Measurements from ENCODE around the gene ATP23.

The ATP23 gene

GRCh38 chr12:57941165-57941894 lies at the start of gene ATP23:
TSS of gene ATP23 (plus strand) at chr12:57941567. CDS start at chr12:57941702, 135 bp downstream.
- peak; percentile 92 for DNase-seq

GRCh38 chr12:57892232-57892972 lies 49.0 kb upstream of the ATP23 start:
- DNase-seq, result no peak

GRCh38 chr12:57893431-57894353 lies 47.7 kb upstream of the ATP23 start:
- peak; percentile 99 for DNase-seq

DNA sequence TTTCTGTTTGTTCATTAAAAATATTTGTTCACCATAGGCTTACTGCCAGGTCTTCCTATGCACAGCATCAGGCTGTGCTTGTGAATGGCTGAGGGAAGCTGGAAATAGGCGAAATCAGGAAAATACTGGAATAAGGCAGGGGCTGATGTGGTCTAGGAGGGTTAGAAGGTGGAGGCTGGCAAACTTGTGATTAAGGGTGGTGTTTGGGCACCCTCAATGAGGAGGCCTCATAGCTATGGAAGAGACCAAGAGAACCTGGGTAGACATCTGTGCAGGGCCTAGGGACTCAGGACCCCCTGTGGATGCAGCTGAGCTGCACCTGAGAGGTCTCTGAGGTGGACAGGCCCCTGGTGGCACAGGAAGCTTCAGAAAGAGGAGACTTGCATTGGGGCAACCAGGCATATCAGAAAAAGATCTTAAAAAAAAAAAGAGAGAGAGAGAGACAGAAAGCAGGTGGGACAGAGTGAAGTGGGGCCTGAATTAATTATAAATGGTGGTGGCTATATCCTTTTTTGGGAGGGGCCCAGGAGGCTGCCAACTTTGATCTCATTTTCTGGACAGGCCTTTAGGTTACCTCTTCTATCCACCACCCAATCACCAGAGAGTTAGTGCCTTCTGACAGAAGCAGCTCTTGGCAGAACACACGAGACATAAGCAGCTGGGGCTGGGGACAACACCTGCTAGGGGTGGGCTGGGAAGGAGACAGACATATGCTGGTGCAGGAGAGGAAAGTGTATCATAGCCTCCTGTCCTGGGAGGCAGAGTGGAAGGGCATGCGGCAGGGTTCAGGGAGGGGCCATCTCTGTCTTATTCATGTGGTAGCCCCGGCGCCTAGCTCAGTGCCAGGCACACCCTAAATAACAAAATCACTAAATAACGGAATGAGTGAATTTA lies 46.7 kb upstream of the ATP23 start:
- DNase-seq, result peak; percentile 70

DNA sequence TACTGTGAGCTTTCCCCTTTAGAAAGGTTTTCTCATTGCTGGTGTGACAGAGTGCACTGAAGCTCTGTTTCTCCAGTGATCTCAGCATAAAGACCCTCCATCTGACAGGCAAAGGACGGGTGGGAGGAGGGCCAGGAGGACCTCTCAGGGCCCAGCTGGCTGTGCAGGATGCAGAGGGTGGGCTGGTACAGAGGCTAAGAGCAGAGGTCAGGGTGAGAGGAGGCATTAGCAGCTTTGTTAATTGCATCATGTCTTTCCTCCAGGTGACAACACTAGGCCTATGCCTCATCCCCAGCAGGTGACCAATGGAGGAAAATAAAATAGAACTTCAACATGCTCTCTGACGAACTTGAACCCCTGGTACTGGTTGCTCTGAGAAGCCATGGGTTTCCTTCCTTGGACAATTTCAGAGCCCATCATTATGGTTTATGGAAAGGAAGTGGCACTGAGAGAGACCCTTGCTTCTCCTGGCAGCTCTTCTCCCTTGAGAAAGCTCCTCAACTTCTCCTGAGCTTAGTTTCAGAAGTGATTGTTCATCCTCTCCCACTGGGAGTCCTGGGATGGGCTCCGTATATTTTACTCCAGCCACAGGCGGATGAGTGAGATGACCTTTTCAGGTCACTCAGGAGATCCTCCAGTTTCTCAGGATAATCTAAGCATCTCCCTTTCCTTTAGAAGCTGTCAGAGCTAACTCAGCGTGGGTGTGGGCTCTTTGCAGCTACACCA lies 45.8 kb upstream of the ATP23 start:
- no peak for DNase-seq

- DNase-seq, result no peak
Measured at GRCh38 chr12:57896115-57896433, 45.3 kb upstream of the ATP23 start.

DNA sequence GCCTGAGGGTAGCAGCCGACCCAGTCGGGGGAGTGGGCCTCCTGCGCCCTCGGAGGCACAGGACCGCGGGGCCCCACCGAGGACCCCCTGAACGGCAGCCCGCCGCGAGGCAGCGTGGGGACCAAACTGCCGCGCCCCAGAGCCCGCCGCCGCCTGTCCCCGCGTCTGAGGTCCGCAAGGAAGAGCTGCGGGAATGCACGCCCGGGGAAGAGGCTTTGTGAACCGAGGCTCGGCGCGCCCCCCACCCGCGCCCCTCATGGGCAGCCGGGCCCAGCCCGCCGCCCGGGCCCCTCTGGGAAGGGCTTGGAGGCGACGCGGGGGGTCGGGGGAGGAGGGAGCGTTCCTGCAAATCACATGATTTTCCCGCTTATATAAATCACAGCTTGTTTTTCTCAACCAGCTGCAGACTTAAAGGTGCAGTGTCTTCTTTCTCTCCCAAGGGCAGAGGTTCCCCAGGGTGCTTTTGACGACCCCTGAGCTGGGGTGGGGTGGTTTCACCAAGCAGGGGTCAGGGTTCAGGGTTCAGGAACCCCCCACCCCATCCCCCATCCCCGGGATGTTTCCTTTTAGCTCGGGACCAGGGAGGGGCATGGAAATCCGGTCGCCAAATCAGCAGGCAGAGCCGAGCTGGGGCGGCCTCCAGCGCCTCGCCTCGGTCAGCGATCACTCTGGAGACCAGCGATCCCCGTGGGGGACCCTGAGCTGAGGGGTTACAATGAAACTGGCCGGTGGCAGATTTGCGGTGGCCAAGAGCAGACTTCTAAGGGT lies 44.7 kb upstream of the ATP23 start:
- DNase-seq, result peak; percentile 86

DNA sequence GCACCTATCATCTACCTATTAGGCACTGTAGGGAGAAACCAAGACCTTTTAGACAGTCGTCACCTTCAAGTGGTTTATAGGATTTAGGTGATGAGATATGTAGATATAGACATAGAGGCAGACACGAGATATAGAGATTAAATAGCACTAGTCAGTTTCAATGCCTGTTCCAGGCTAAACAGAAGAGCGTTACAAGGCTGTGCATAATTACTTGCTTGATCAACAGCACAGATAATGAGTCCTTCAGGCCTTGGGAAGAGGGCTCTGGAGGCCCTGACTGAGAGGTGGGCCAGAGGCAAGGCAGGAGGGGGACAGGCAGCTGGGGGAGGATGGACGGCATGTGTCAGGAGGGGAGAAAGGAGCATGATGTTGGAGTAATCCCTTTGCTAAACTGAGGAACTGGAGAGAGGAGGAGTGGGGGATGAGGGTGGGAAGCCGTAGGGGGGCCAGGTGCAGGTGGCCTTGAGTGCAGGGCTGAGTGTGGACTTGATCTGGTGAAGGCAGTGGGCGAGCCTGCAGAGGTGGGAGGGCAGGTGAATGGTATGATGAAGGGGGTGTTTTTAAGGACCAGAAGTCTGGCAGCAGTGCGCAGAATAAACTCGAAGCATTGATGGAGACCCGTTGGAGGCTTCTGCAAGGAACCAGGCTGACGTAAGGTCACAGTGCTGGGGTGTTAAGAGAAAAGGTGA lies 43.9 kb upstream of the ATP23 start:
- DNase-seq, result no peak

DNA sequence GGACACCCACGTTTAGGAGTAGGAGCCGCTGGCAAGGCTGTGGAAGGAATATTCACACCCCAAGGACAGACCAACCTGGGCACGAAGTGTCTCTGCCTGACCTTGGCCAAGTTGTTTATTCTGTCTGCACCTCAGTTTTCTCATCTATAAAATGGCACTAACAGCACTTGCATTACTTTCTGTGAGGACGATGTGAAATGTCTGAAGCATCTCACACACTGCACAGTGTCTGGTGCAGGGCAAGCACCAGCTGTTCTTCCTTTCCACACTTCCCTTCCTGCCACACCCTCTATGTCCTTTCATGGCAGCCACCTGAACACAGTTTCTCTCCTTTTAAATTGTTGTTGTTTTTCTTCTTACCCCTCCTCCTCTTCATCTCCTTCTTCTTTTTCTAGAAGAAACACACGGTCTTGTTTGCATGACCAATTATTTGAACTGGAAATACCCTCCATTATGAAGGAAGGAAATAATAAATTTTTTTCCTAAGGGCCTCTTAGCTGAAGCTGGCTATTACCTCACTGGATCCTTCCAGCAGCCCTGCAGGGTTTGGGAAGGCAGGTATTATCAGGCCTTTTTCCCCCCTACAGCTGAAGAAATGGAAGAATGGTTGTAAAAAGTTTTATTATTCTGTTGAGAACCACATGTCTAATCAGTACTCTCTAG lies 42.9 kb upstream of the ATP23 start:
- no peak for DNase-seq

DNA sequence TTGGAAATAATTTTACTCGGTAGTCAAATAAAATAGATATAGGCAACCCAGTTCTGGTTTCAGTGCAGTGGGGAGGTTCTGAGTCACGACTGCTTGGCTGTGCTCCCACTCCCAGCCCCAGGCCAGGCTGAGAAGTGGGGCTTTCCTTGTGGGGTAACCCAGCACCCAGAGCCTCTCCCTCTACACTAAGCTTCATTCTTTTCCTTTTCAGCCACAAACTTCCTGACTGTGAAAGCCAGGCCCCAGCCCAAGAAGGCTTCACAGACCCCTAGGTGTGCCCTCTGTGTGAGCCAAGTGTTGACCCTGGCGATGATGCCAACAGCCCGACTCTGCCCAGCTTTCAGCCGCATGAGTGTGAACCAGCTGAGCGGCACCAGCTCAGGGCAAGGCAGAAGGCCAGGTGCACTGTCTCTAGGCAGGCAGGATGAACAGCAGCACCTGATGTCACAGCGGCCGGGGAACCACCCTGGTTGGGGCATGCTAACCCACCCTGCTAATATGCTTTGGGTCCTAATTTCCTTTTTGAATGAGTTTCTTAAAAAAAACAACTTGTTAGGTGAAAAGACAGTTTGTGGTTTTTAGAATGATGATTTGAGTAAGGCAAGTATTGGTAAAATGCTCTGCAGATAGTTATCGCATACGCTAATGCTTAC lies 42.2 kb upstream of the ATP23 start:
- DNase-seq, result no peak

DNA sequence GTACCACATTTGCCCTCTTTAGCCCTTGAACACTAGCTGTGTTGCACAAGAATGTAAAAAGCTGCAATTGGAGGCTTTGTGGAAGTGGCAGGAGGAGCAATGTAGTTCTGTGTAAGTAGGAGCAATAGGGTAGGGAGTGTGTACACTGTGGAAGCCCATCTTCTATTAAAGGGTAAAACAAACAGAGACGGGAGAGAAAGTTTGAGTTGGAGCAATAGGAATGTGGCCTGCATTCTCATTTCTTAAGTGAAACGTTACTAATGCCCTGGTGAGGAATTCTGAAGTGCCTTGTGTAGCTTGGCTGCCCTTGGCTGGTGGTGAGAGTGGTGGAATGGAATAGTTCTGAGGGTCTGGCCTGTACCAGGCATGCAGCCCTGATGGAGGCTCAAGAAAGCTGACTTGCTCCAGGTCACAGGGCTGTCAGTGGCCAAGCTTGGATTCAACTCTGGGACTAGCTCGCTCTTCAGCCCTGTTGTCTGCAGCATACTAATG lies 38.8 kb upstream of the ATP23 start:
- DNase-seq, result no peak

- DNase-seq, result no peak
Measured at GRCh38 chr12:57904426-57904825, 36.9 kb upstream of the ATP23 start.

DNA sequence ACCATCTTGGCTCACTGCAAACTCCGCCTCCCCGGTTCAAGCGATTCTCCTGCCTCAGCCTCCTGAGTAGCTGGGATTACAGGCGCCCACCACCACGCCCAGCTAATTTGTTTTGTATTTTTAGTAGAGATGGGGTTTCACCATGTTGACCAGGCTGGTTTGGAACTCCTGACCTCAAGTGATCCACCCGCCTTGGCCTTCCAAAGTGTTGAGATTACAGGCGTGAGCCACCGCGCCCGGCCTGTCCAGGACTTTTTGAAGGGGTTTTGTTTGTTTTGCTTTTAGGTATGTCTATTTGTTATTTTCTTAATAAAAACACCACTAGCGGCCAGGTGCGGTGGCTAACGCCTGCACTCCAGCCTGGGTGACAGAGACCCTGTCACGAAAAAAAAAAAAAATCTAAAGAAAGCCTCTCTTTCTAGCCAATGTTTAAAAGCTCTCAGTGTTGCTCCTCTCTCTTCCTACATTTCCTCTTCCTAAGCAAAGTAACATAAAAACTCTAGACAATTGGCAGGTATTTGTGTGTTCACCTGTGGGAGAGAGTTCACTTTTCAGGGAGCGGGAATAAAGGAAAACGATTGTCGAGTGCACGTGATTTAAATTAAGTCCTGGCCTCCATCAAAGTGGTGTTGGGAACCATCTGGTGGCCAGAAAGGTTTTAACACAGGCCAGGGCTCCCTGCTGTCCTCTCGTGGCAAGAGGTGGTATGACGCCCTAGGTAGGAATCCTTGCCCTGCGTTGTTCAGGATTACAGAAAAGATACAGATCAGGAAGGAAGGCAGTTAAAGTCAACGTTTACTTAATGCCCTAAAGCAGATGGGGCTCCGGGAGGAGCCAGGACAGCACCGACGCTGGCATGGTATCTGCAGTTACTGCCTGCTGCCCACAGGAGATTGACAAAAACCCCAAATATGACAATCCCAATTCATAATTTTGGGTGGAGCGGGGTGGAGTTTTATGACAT lies 36.2 kb upstream of the ATP23 start:
- DNase-seq, result peak; percentile 86

DNA sequence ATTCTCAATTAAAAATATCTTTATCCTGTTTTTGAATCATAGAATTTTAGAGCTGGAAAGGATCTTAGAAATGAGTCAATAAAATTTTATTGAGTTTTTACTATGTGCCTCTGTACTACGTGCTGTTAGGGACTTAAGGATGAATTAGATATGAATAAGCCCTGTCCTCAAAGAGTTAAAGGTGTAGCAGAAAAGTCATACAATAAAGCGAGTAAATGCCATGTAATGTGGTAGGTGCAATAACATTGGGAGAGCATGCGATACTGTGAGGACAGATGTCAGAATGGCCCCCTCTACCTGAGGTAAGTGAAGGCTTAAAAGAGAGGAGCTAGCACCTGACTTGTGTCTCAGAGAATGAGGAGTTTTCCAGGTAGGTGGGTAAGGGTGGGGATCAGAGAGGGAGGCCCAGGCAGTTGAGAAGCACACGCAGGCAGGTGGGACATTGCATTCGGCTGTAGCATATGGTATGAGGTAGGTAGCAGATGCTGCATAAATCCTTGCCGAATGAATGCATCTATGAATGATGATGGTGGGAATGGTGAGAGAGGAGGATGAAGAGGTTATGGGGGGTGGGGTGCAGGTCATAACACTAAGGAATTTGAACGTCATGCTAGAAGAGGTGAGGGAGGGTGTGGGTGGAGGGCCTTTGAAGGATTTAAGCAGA lies 35.4 kb upstream of the ATP23 start:
- no peak for DNase-seq

GRCh38 chr12:57906821-57907220 lies 34.5 kb upstream of the ATP23 start:
- no peak for DNase-seq

DNA sequence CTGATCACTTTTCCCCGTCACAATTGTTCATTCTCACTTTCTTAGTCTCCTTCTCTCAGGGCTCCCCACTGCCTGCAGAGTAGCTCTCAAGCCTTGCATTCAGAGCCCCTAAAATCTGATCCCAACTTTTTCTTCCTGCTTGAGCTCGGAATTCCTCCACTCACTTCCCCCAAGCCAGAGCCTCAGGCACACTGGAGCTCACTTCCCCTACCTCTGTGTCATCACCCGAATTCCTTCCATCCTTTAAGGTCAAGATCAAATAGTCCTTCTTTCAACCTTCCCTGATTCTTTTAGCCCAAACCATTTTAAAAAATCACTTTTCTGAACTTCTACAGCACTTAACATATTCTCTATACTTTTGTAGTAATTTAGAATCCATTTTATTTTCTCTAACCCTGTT lies 34.1 kb upstream of the ATP23 start:
- DNase-seq, result no peak

- DNase-seq, result no peak
Measured at GRCh38 chr12:57908511-57908910, 32.9 kb upstream of the ATP23 start.
